GM12878 (cell line): Measurements from ENCODE around the gene PLK5. TPM values are rescaled to one million over a fixed set of nuclear protein-coding genes. Genes with fewer than 3 reads are reported as not detected.

Source experiments
- ATAC-seq: fragments of 200-7000 bp; cut with Tn5 transposase; 3 replicates; pipeline ENCODE4 v1.9.1; 2020; ENCODE audit warnings: mild to moderate bottlenecking, moderate library complexity
- BruUV-seq: library from RNA; stranded (reverse); fragments of 400-500 nt; replicated peaks from 2 replicates; lab custom pipeline; 2021; lab: Mats Ljungman, UMichigan
- CTCF ChIA-PET: fragments of 300-600 bp; sonication (Branson Sonifier 250); formaldehyde crosslinking; extraction: SDS; loops from one replicate; lab custom pipeline; 2021; ENCODE audit warnings: inconsistent platforms; lab: Yijun Ruan, JAX
- POLR2A ChIA-PET: fragments of 350-600 bp; formaldehyde crosslinking; extraction: SDS; loops from one replicate; lab custom pipeline; 2021; ENCODE audit warnings: inconsistent platforms; lab: Charles Lee
- RAD21 ChIA-PET: fragments of 300-600 bp; sonication (Branson Sonifier 250); formaldehyde crosslinking; loops from one replicate; lab custom pipeline; 2023; ENCODE audit warnings: antibody characterized with exemption; ENCODE audit not compliant: unreplicated experiment; lab: Charles Lee
- SMC1A ChIA-PET: fragments of 300-600 bp; sonication (Branson Sonifier 250); formaldehyde crosslinking; loops from one replicate; lab custom pipeline; 2023; ENCODE audit not compliant: unreplicated experiment, uncharacterized antibody; lab: Charles Lee
- DNase-seq: peaks from one replicate; pipeline ENCODE4 v3.0.0-alpha.2; 2011; ENCODE audit warnings: low read depth, low spot score
- FAIRE-seq: peaks from 3 replicates; lab custom pipeline; 2011; peaks lifted over from hg19 to GRCh38; lab: Jason Lieb, UNC
- H2AFZ ChIP-seq: 2 replicates; pipeline ENCODE4 v1.6.0; 2011; ENCODE audit warnings: low read depth, low read length, control low read depth; ENCODE audit not compliant: control insufficient read depth
- H3K27ac ChIP-seq: 2 replicates; pipeline ENCODE4 v1.5.1; 2011; ENCODE audit warnings: control low read depth; ENCODE audit not compliant: control insufficient read depth, insufficient read depth
- H3K27me3 ChIP-seq, 2 experiments: replicated peaks in 1 of 2; 2 replicates each; pipeline versions ENCODE4 v1.6.0 to v1.6.1; 2011; ENCODE audit warnings: low read length in 1 of 2; ENCODE audit not compliant: control insufficient read depth in 2 of 2, insufficient read depth in 2 of 2
- H3K36me3 ChIP-seq, 2 experiments: 2 replicates each; pipeline ENCODE4 v1.5.1; 2011; ENCODE audit warnings: low read length in 1 of 2; ENCODE audit not compliant: control insufficient read depth in 2 of 2, insufficient read depth in 2 of 2
- H3K4me1 ChIP-seq: 2 replicates; pipeline ENCODE4 v1.6.1; 2011; ENCODE audit warnings: mild to moderate bottlenecking, low read length, moderate library complexity, mixed read lengths; ENCODE audit not compliant: control insufficient read depth, insufficient read depth
- H3K4me2 ChIP-seq: 2 replicates; pipeline ENCODE4 v1.6.0; 2011; ENCODE audit warnings: control low read depth; ENCODE audit not compliant: control insufficient read depth, insufficient read depth
- H3K4me3 ChIP-seq: fragments of 200-600 bp; sonication (generic); 2 replicates; pipeline ENCODE4 v1.5.1; 2016
- H3K79me2 ChIP-seq: 2 replicates; pipeline ENCODE4 v1.6.0; 2011; ENCODE audit warnings: low read length; ENCODE audit not compliant: control insufficient read depth, insufficient read depth
- H3K9ac ChIP-seq: 2 replicates; pipeline ENCODE4 v1.8.0; 2011; ENCODE audit warnings: low read length, control low read depth, mixed read lengths; ENCODE audit not compliant: control insufficient read depth, insufficient read depth
- H3K9me3 ChIP-seq: replicated peaks from 3 replicates; pipeline ENCODE4 v1.5.1; 2011; ENCODE audit warnings: mild to moderate bottlenecking, low read length; ENCODE audit not compliant: control insufficient read depth, insufficient read depth
- H4K20me1 ChIP-seq: 2 replicates; pipeline ENCODE4 v1.6.0; 2011; ENCODE audit not compliant: control insufficient read depth, insufficient read depth
- E2F8 ChIP-seq: fragments of 450-650 bp; IDR thresholded peaks from 2 replicates; pipeline ENCODE4 v1.6.1; 2018; ENCODE audit warnings: mild to moderate bottlenecking, low read depth, moderate library complexity; ENCODE audit not compliant: partially characterized antibody
- GATAD2B ChIP-seq: fragments of 450-650 bp; conservative IDR thresholded peaks from 2 replicates; pipeline ENCODE4 v1.6.1; 2017; ENCODE audit warnings: low read depth, mild to moderate bottlenecking, moderate library complexity
- HDAC2 ChIP-seq: fragments of 200-600 bp; sonication (generic); IDR thresholded peaks from 2 replicates; pipeline ENCODE4 v1.6.1; 2017
- MEF2A ChIP-seq: IDR thresholded peaks from 2 replicates; pipeline ENCODE4 v1.6.1; 2011; ENCODE audit warnings: low read depth, mild to moderate bottlenecking, low read length, moderate library complexity; ENCODE audit not compliant: insufficient read depth
- RELA ChIP-seq: fragments of 450-650 bp; IDR thresholded peaks from 2 replicates; pipeline ENCODE4 v1.8.0; 2014; ENCODE audit warnings: borderline replicate concordance; ENCODE audit not compliant: partially characterized antibody
- SREBF2 ChIP-seq: IDR thresholded peaks from 2 replicates; pipeline ENCODE4 v1.6.1; 2012; ENCODE audit warnings: mild to moderate bottlenecking, low read length
- SRF ChIP-seq, 2 experiments: IDR thresholded peaks; 2 replicates each; pipeline ENCODE4 v1.6.1; 2011; ENCODE audit warnings: low read depth in 2 of 2, low read length in 2 of 2, mild to moderate bottlenecking in 1 of 2, moderate library complexity in 1 of 2
- TCF3 ChIP-seq: IDR thresholded peaks from 2 replicates; pipeline ENCODE4 v1.6.1; 2012; ENCODE audit warnings: low read depth, mild to moderate bottlenecking, low read length, borderline replicate concordance; ENCODE audit not compliant: insufficient read depth
- YY1 ChIP-seq: IDR thresholded peaks from 2 replicates; pipeline ENCODE4 v1.6.1; 2011; ENCODE audit warnings: low read depth, mild to moderate bottlenecking, low read length
- ZSCAN29 ChIP-seq: fragments of 450-650 bp; IDR thresholded peaks from 2 replicates; pipeline ENCODE4 v1.6.1; 2017; ENCODE audit warnings: mild to moderate bottlenecking, moderate library complexity
- WGBS: methylation state at CpG from one replicate; pipeline ENCODE4 v1.1.6; 2016; ENCODE audit warnings: low lambda C conversion rate; ENCODE audit not compliant: insufficient replicate concordance, insufficient coverage; ENCODE audit errors: missing lambda C conversion rate; 5-methylcytosine and 5-hydroxymethylcytosine counted together
- in situ Hi-C: fragments of 300-500 bp; cut with MboI; formaldehyde crosslinking; loops from 9 replicates; pipeline ENCODE4 v1.14.3; 2018; ENCODE audit warnings: mixed read lengths
- intact Hi-C: fragments of 100-400 bp; cut with micrococcal nuclease; formaldehyde crosslinking; loops from one replicate; pipeline ENCODE4 v1.14.2; 2022; ENCODE audit not compliant: unreplicated experiment
- polyA plus RNA-seq, 11 experiments: library from polyadenylated mRNA; depleted of rRNA in 4 of 11; unstranded in 6 of 11; stranded (reverse) in 5 of 11; fragments of >200 nt; fragmentation: Nextera tagmentation in 4 of 11; fragmentation: Illumina TruSeq in 1 of 11; extraction: Ambion mirVana in 4 of 11; extraction: Trizol in 1 of 11; gene quantifications; 1 replicate in 1 of 11; 2 replicates in 10 of 11; pipeline versions ENCODE4 v1.2.1 to v1.2.3, GENCODE V29; 2011 to 2016; ENCODE audit warnings: inconsistent platforms in 2 of 11, missing spikeins in 2 of 11, low read depth in 1 of 11
- total RNA-seq, 4 experiments: library from RNA; depleted of rRNA in 3 of 4; stranded (reverse); fragments of >200 nt in 3 of 4; fragmentation: Illumina TruSeq in 1 of 4; extraction: Trizol in 1 of 4; gene quantifications; 2 replicates each; pipeline versions ENCODE4 v1.2.1 to v1.2.3, GENCODE V29; 2013 to 2021

The PLK5 gene
- total and polyA plus RNA-seq, 10 of the 15 experiments (the other 5 are each of a cell fraction or from before 2014, with no cell fraction given): 0.13 TPM; not detected in 9

GRCh38 chr19:1531587-1531986, 7.7 kb downstream of the PLK5 start:
- TF ChIP-seq ZSCAN29 (no peak), GATAD2B (no peak), E2F8 (no peak), SRF (IDR thresholded peaks at IDR 0.05; ENCODE audit: low read depth in 2 of 2, low read length in 2 of 2) (no peak), HDAC2 (no peak), SREBF2 (no peak), MEF2A (no peak), TCF3 (no peak), RELA (no peak), YY1 (no peak)
- POLR2A ChIA-PET: no interaction called here
- H3K9me3 ChIP-seq: no peaks in the 10 kb centered on the region
- no peak overlapping the region for H3K9ac ChIP-seq
- no peak for FAIRE-seq
- no peaks in the 10 kb centered on the region for H3K79me2 ChIP-seq
- H3K27me3 ChIP-seq: no peaks in the 10 kb centered on the region
- no peak overlapping the region for H2AFZ ChIP-seq
- H3K4me2 ChIP-seq: no peak overlapping the region
- DNase-seq: no peak
- H3K4me3 ChIP-seq: no peak overlapping the region
- H3K27ac ChIP-seq: no peak overlapping the region
- no TSS peak for BruUV-seq
- intact Hi-C loops (no loop called here), in situ Hi-C loops (no loop called here)
- CTCF ChIA-PET: no interaction called here
- RAD21 ChIA-PET: no interaction called here
- ATAC-seq: no peak
- 60% methylated on average over 11 of the region's 11 CpGs for WGBS
- H3K4me1 ChIP-seq: no peaks in the 10 kb centered on the region
- SMC1A ChIA-PET: no interaction called here
- H3K36me3 ChIP-seq: no peaks in the 10 kb centered on the region
- H4K20me1 ChIP-seq: no peaks in the 10 kb centered on the region
